Activated CD8-positive, alpha-beta memory T cell treated with anti-CD3 and anti-CD28 coated beads for 48 hours (primary cell): ENCODE data around the gene ENDOV.

Experiments used
- DNase-seq, 3 experiments: peaks; one replicate each; pipeline ENCODE4 v3.0.0-alpha.2; 2020; ENCODE audit warnings: low read depth in 2 of 3, low spot score in 2 of 3

The ENDOV gene

GRCh38 chr17:80465327-80465974, 50.5 kb downstream of the ENDOV start:
- DNase-seq: no peak

GRCh38 chr17:80466188-80466705, 51.3 kb downstream of the ENDOV start:
- no peak for DNase-seq

GRCh38 chr17:80468242-80468641, 53.3 kb downstream of the ENDOV start:
- no peak for DNase-seq

- no peak for DNase-seq
Observed at GRCh38 chr17:80468781-80469493, 54.0 kb downstream of the ENDOV start.

- DNase-seq: no peak
Observed at GRCh38 chr17:80469667-80470066, 54.7 kb downstream of the ENDOV start.

- DNase-seq: no peak
Observed at GRCh38 chr17:80470603-80471002, 55.6 kb downstream of the ENDOV start.

- DNase-seq: no peak
Observed at GRCh38 chr17:80471922-80472321, 57.0 kb downstream of the ENDOV start.

- DNase-seq: no peak
Observed at GRCh38 chr17:80472996-80473395, 58.0 kb downstream of the ENDOV start.

- no peak for DNase-seq
Observed at GRCh38 chr17:80473701-80474100, 58.7 kb downstream of the ENDOV start.

- DNase-seq: no peak
Observed at GRCh38 chr17:80474231-80474960, 59.4 kb downstream of the ENDOV start.

GRCh38 chr17:80474961-80475909, 60.3 kb downstream of the ENDOV start:
- no peak for DNase-seq

GRCh38 chr17:80475910-80476876, 61.2 kb downstream of the ENDOV start, which contains the start of gene NPTX1:
NPTX1 (minus strand) TSS chr17:80476607; CDS start chr17:80476446, 161 bp downstream.
- no peak for DNase-seq

- DNase-seq: no peak
Observed at GRCh38 chr17:80476877-80477646, 62.1 kb downstream of the ENDOV start.

GRCh38 chr17:80477647-80478478, 62.9 kb downstream of the ENDOV start:
- no peak for DNase-seq

GRCh38 chr17:80478487-80479245, 63.7 kb downstream of the ENDOV start:
- DNase-seq: no peak

- no peak for DNase-seq
Observed at GRCh38 chr17:80479246-80479566, 64.2 kb downstream of the ENDOV start.

- DNase-seq: no peak
Observed at GRCh38 chr17:80480248-80480647, 65.3 kb downstream of the ENDOV start.
